Measurements from ENCODE around the gene UNC5C.

- TF ChIP-seq CTCF (IDR thresholded peaks at IDR 0.05) (no peak), REST (IDR thresholded peaks at IDR 0.05; ENCODE audit: insufficient read depth in 1 of 2, low read depth in 2 of 2, low read length in 1 of 2) (no peak), POLR2AphosphoS5 (IDR thresholded peaks at IDR 0.05; ENCODE audit: low read depth, low read length) (no peak)
Measured at GRCh38 chr4:95193391-95194224, 355.2 kb downstream of the UNC5C start.

Data from Panc1 (cell line).